ENCODE data around the gene KCNK17. TPM values are rescaled to one million over a fixed set of nuclear protein-coding genes. Genes with fewer than 3 reads are reported as not detected.

Gene KCNK17
- total and polyA plus RNA-seq, 2 donors (not counting 3 experiments of a cell fraction or from before 2014, with no cell fraction given) = not detected

- Histone ChIP-seq H2AFZ (ENCODE audit: low read depth, low read length) (no peak overlapping the region), H3K9ac (replicated peaks; ENCODE audit: extremely low read depth, insufficient read depth, low read length) (no peak overlapping the region), H3K4me3 (replicated peaks in 1 of 3; ENCODE audit: insufficient read depth in 1 of 3, low read depth in 1 of 3, low read length in 3 of 3) (no peak overlapping the region), H4K20me1 (replicated peaks; ENCODE audit: control insufficient read depth, extremely low read depth, insufficient read depth, low read length) (no peaks in the 10 kb centered on the region), H3K79me2 (ENCODE audit: control insufficient read depth, insufficient read depth, low read length) (no peaks in the 10 kb centered on the region), H3K36me3 (ENCODE audit: control insufficient read depth in 2 of 2, extremely low read depth in 1 of 2, insufficient read depth in 2 of 2, low read length in 2 of 2) (no peaks in the 10 kb centered on the region), H3K4me2 (ENCODE audit: insufficient read depth, low read length) (no peak overlapping the region), H3K27me3 (ENCODE audit: control insufficient read depth in 2 of 2, insufficient read depth in 2 of 2, low read length in 2 of 2) (peaks cover 19 to 24% of the 10 kb centered on the region in 2 experiments), H3K9me3 (replicated peaks; ENCODE audit: control insufficient read depth, insufficient read depth, low read length) (no peaks in the 10 kb centered on the region), H3K27ac (ENCODE audit: insufficient read depth, low read depth, low read length) (no peak overlapping the region), H3K4me1 (ENCODE audit: control insufficient read depth, extremely low read depth, insufficient read depth, low read length) (no peaks in the 10 kb centered on the region), H3K9me1 (replicated peaks; ENCODE audit: control insufficient read depth, extremely low read depth, insufficient read depth, low read length) (no peaks in the 10 kb centered on the region)
- no peak for DNase-seq (ENCODE audit: low read depth, low spot score)
- FAIRE-seq = no peak
- CTCF ChIA-PET = interaction anchor here (0.8 to 1.3 kb wide), 2 partner anchors 12 to 148 kb away, joined by 3 read pairs; no protein-coding TSS in a partner anchor
- POLR2A ChIA-PET = no interaction called here
- BruUV-seq (replicated peaks) = no TSS peak
- TF ChIP-seq MAX (IDR thresholded peaks at IDR 0.05; ENCODE audit: insufficient read depth, insufficient read length) (no peak), POLR2A (IDR thresholded peaks at IDR 0.05; ENCODE audit: low read depth, low read length) (no peak), JUN (IDR thresholded peaks at IDR 0.05; ENCODE audit: borderline replicate concordance, insufficient read depth, insufficient read length, low read depth) (no peak), EZH2 (IDR thresholded peaks at IDR 0.05; ENCODE audit: borderline replicate concordance, low read depth, low read length, severe bottlenecking) (no peak), FOS (IDR thresholded peaks at IDR 0.05; ENCODE audit: borderline replicate concordance, insufficient read depth, low read length) (no peak), CTCF (IDR thresholded peaks at IDR 0.05; ENCODE audit: extremely low read depth in 1 of 2, insufficient read depth in 1 of 2, low read depth in 1 of 2, low read length in 2 of 2) (no peak), MYC (IDR thresholded peaks at IDR 0.05; ENCODE audit: low read depth, low read length) (no peak), GATA2 (IDR thresholded peaks at IDR 0.05; ENCODE audit: insufficient read depth, insufficient read length, low read depth, low read length) (no peak), POLR2AphosphoS5 (IDR thresholded peaks at IDR 0.05; ENCODE audit: insufficient read depth, low read depth, low read length) (no peak)
- dilution Hi-C loops (cut with MboI; ENCODE audit: extremely low pct_ligation_motif_present, low sequenced_read_pairs) = no loop called here
- intact Hi-C loops (cut with micrococcal nuclease) = no loop called here
These were observed 520 bp downstream of the KCNK17 start for GRCh38 chr6:39313526-39314272.
